Activated naive CD4-positive, alpha-beta T cell (primary cell): Measurements from ENCODE around the gene GAS7.
"Not testable (repeated sequence)": the region's sequence is repeated elsewhere in the genome, so short reads cannot be mapped to it uniquely, and the experiment has no call there.

Experiments used
- DNase-seq, 4 experiments: peaks; one replicate each; lab custom pipeline; 2025; lab: John Stamatoyannopoulos, UW

GAS7 gene

DNA sequence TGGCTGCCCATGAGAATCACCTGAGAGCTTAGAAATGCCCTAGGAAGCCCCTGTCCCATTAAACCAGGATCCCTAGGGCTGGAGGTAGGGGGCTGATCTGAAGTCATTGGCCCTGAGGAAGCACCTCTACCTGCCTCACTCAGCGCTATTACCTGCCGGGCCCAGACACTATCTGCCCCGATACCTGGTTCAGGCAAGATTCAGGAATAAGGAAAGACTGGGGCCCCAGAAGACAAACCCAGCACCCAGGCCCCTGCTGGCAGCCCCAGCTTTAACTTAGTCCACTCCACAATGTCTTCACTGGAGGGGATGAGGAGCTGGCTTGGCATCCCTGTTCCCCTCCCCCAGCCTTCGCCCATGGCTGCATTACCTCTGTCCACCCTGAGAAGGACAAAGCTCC is 126.3 kb downstream of the GAS7 start:
- no peak for DNase-seq

GRCh38 chr17:10071141-10071540 is 127.3 kb downstream of the GAS7 start:
- no peak for DNase-seq

GRCh38 chr17:10070690-10071089 is 127.7 kb downstream of the GAS7 start:
- no peak for DNase-seq

DNA sequence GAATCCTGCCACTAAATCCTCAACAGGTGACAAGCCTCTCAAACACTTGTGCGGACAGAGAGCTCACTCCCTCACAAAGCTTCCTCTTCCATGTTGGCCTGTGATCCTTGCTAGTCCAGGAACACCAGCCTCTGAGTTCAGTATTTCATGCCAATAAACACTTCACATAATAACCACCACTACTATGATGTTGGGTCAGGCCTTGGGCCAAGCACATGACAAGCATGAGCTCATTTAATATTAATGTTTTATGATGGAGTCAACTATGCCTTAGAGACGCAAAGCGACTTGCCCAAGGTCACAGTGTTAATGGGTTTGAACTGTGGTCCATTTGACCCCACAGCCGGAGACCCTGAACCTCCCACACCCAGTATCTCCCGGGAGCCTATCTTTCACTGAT is 129.1 kb downstream of the GAS7 start:
- DNase-seq: no peak

DNA sequence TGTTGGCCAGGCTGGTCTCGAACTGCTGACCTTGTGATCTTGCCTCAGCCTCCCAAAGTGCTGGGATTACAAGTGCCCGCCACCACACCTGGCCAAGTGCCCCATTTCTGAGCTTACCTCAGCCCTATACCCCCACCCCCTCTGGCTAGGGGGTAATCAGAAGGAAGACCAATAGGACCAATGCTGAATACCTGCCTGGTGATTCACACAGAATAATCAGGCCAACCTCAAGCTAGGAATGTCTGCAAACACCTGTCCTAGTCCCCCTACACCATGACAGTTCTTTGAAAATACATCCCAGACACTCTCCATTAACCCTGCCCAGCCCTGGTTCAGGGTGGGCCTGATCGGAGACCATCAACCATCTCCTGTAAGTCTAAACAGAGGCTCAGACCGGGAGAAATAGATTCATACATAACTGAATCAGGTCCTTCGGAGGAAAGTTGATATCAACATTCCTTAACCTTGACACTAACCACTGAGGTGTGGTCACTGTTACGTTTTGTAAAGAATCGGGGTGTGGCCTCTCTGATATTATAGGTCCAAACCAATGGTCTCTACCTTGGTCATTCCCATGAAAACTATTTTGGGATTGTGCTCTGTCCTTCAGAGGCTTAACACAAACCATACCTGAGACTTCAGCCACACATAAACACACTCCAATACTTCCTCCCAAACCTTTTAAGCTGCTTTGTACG is 130.8 kb downstream of the GAS7 start:
- DNase-seq: no peak

- no peak for DNase-seq
These were observed 133.9 kb downstream of the GAS7 start for GRCh38 chr17:10064536-10064935.

DNA sequence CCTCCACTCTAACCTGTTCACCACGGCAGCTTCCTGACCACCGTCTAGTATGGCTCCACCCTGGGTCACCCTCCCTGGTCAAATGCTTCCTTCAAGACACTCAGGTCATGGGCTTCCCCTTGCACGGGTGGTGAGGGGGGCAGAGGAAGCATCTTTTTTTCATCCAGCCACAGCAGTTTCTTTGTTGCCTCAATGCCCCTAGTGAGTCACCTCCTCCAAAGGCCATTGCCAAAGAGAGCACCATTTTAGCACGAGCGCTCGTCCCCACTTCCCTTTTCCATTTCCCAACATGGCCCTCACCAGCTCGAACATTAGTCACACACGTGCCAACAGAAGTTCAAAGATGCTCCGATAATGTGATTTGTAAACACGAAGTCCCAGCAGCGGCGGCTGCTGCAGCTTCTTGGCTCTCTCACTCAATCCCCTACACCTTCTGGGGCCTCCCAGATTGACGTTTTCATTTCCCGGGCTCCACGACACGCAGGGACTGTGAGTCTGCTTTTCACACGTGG is 134.6 kb downstream of the GAS7 start:
- no peak for DNase-seq

DNA sequence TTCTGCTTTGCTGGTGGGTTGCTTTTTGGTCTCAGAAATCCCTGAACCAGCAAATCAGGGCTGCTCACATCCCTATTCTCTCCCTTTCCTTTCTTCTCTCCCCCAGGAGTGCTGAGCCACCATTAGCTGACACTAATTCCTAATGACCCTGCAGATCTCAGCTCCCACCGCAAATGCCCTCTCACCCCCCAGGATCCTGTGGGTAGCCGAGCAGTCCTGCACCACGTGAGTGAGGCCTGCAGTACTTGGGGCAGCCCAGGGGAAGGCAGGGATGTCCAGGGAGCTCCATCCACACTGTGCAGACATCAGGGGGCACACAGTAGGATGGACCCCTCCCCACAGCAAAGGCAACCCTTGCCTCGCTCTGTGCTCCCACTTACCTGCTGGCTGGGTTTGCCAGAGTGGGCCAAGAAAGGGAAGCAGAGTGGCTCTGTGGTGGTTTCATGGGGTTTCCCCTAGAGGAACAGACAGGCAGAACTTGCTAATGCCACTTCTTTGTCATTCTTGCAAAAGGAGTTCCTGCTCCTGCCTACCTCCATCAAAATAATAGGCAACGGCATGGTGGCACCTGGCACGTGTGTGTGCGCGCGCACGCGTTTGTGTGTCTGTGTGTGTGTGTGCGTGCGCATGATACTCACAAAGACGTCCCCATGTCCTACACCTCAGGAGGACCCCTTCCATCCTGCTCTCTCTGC is 135.6 kb downstream of the GAS7 start:
- DNase-seq: no peak

DNA sequence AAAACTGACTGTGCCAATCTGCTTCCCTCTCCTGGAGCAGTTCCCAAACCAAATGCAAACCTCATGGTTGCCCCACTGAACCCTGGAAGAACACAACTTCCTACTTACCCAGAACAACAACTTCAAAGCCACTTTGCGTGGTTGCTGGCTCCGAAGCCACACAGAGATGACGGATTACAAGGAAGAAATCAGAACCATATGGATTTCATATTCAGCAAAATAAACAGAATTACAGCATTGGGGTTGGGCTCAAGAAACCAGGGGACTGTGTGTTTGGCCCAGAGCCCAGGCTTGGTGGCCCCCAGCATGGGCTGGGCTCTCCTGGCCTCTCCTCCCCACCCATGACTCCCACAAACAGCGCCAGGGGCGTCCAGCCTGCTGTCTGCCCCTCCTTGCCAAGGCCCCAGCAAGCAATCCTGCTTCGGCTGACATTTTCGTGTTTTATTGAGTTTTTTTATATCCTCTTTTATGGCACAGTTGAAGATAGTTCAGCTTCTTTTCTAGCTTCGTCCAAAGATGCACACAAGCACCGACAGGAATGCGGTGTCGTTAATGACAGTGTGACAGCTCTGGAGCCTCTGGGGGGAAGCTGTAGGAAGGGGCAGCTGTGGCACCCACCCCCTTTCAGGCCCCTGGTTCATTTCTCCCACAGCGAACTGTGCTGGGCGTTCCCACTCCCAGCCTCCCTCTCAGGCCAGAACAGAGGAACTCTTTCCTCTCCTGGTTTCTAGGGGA is 137.1 kb downstream of the GAS7 start:
- DNase-seq: no peak

GRCh38 chr17:10060526-10060925 is 137.9 kb downstream of the GAS7 start:
- no peak for DNase-seq

DNA sequence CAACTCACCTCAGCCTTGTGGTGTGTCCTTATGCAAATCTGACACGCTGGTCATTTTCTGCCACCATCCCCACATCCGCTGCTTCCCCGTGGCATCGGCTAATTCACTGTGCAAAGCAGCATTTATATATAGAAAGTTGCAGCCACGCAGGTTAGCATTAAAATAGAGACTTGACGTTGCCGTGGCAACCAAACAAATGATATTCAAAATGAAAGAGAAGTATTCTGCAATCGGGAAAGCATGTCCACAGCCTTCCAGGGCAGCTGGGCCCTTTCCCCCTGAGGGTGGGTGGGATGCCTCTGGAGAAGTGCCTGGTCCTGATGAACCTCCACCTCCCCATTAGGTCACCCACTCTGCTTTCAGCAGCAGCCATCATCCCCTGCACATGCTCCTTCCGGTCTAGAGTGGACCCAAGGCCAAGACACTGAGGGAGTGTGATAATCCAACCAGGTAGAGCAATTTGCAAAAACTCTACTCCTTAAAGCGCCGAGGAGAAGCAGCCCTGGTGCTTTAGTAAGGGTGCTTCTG is 138.7 kb downstream of the GAS7 start:
- no peak for DNase-seq

- DNase-seq: no peak
These were observed 139.3 kb downstream of the GAS7 start for GRCh38 chr17:10058921-10059683.

DNA sequence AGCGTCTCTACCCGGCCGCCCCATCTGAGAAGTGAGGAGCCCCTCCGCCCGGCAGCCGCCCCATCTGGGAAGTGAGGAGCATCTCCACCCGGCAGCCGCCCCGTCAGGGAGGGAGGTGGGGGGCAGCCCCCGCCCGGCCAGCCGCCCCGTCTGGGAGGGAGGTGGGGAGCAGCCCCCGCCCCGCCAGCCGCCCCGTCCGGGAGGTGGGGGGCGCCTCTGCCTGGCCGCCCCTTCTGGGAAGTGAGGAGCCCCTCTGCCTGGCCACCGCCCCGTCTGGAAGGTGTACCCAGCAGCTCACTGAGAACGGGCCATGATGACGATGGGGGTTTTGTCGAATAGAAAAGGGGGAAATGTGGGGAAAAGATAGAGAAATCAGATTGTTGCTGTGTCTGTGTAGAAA is 140.9 kb downstream of the GAS7 start:
- DNase-seq: not testable (repeated sequence)

DNA sequence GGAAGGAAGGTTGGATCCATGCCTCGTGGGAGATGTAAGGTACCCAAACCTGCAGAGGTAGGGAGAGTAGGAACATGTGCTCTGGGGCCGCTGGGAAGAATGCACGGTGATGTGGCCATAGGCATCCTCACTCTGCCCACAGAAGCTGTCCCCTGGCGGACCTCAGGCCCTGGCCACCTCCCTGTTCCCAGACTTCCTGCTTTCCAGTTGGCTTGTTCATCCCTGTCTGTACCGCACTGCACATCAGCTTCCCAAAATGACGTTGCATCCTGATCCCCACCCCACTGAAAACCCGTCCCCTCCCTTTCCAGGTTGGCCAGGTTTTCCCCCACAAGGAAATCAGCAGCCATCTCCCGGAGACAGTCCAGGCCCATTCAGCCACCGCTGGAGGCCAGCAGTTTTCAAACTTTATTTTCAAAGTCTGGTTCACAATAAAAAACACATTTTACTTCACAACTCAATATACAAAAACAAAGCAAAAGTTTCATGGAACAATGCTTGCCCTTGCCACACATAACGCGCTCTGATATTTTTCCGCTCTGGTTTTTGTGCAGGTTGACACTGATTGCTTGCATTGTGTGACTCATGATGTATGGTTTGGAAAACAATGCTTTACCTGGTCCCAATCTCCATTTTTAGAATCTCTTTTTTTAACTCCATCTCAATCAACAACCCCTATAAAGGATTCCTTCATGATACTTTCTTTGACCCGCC is 143.0 kb downstream of the GAS7 start:
- no peak for DNase-seq

GRCh38 chr17:10053782-10054540 is 144.4 kb downstream of the GAS7 start:
- DNase-seq: no peak

GRCh38 chr17:10052106-10052813 is 146.1 kb downstream of the GAS7 start:
- DNase-seq: no peak

GRCh38 chr17:10051112-10051511 is 147.3 kb downstream of the GAS7 start:
- no peak for DNase-seq

GRCh38 chr17:10050597-10051101 is 147.8 kb downstream of the GAS7 start:
- no peak for DNase-seq

DNA sequence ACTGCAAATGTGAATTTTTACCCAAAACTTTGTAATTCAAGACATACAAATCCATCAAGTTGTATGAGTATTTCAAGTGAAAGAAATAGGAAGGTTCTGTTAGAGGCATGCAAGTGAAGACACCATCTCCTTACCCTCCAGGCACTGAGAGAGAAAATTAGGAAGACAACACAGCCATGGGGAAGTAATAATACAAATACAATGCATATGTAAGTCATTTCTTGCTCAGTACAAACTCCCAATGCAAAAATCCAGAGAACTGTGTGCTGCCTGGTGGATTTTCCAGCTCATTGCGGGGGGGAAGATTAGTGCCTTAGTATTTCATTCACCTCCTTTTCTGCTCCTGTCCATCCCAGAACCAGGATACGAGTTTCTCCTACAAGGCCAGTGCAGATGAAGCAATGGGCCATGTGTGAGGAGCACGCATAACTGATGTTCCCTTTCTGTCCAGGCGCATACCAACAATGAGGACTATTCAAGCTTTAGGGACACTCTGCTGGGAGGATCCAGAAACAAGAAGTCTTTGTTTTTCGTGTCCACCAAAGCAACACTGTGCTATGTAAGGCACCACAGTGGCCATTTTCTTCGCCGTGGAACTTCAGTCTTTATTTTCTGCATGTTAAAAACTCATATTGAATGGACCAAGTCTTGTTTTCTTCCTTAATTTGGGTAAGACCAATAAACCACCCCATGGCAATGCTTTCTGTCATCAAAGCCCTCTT is 149.6 kb downstream of the GAS7 start:
- no peak for DNase-seq
